HepG2 (cell line): ENCODE data around the gene MRPS7. TPM values are rescaled to one million over a fixed set of nuclear protein-coding genes. Genes with fewer than 3 reads are reported as not detected.

ENCODE experiments used
- CAMTA2 ChIP-seq: sonication (generic); formaldehyde crosslinking; IDR thresholded peaks from 2 replicates; pipeline ENCODE4 v1.4.0; 2020; ENCODE audit warnings: mild to moderate bottlenecking, missing genetic modification reagents, borderline replicate concordance
- EZH2 ChIP-seq: conservative IDR thresholded peaks from 2 replicates; pipeline ENCODE4 v1.6.1; 2012; ENCODE audit warnings: mild to moderate bottlenecking, low read depth, low read length, moderate library complexity
- ISX ChIP-seq: sonication (generic); formaldehyde crosslinking; conservative IDR thresholded peaks from 2 replicates; pipeline ENCODE4 v1.5.0; 2020; ENCODE audit warnings: missing genetic modification reagents
- KDM2A ChIP-seq: sonication (generic); formaldehyde crosslinking; IDR thresholded peaks from 2 replicates; pipeline ENCODE4 v1.4.0; 2020; ENCODE audit warnings: low read depth, missing genetic modification reagents, borderline replicate concordance
- MED8 ChIP-seq: sonication (generic); formaldehyde crosslinking; IDR thresholded peaks from 2 replicates; pipeline ENCODE4 v1.8.1; 2023; ENCODE audit warnings: mild to moderate bottlenecking, missing genetic modification reagents; ENCODE audit not compliant: insufficient replicate concordance
- MTF2 ChIP-seq: sonication (generic); formaldehyde crosslinking; IDR thresholded peaks from 2 replicates; pipeline ENCODE4 v1.5.0; 2020; ENCODE audit warnings: missing genetic modification reagents, borderline replicate concordance
- SNAI1 ChIP-seq: sonication (generic); formaldehyde crosslinking; IDR thresholded peaks from 2 replicates; pipeline ENCODE4 v1.5.0; 2020; ENCODE audit warnings: mild to moderate bottlenecking, missing genetic modification reagents, borderline replicate concordance
- SP2 ChIP-seq: sonication (generic); formaldehyde crosslinking; IDR thresholded peaks from 2 replicates; pipeline ENCODE4 v1.5.1; 2020; ENCODE audit warnings: mild to moderate bottlenecking, missing genetic modification reagents
- TBX2 ChIP-seq: sonication (generic); formaldehyde crosslinking; IDR thresholded peaks from 2 replicates; pipeline ENCODE4 v1.5.0; 2020; ENCODE audit warnings: missing genetic modification reagents, mild to moderate bottlenecking, borderline replicate concordance
- ZBTB1 ChIP-seq: sonication (generic); formaldehyde crosslinking; IDR thresholded peaks from 2 replicates; pipeline ENCODE4 v1.4.0; 2020; ENCODE audit warnings: missing genetic modification reagents, borderline replicate concordance
- ZNF552 ChIP-seq: sonication (generic); formaldehyde crosslinking; IDR thresholded peaks from 2 replicates; pipeline ENCODE4 v1.9.0; 2022; ENCODE audit warnings: missing genetic modification reagents, mild to moderate bottlenecking, borderline replicate concordance
- ZNF772 ChIP-seq: sonication (generic); formaldehyde crosslinking; IDR thresholded peaks from 2 replicates; pipeline ENCODE4 v1.5.0; 2020; ENCODE audit warnings: mild to moderate bottlenecking, missing genetic modification reagents
- ZNF782 ChIP-seq: sonication (generic); formaldehyde crosslinking; IDR thresholded peaks from 2 replicates; pipeline ENCODE4 v1.4.0; 2020; ENCODE audit warnings: missing genetic modification reagents, mild to moderate bottlenecking, borderline replicate concordance
- polyA plus RNA-seq, 8 experiments: library from polyadenylated mRNA; depleted of rRNA in 3 of 8; stranded (reverse) in 7 of 8; unstranded in 1 of 8; fragments of >200 nt; fragmentation: Illumina TruSeq in 4 of 8; extraction: Trizol in 4 of 8; gene quantifications; 2 replicates each; pipeline versions ENCODE4 v1.2.1 to v1.2.3, GENCODE V29; 2011 to 2016; ENCODE audit warnings: low read depth in 4 of 8, missing spikeins in 1 of 8, mixed read lengths in 1 of 8; ENCODE audit not compliant: insufficient read depth in 1 of 8
- total RNA-seq, 5 experiments: library from RNA; depleted of rRNA; stranded (reverse); fragments of >200 nt; fragmentation: Illumina TruSeq; extraction: Trizol; gene quantifications; 2 replicates each; pipeline ENCODE4 v1.2.3, GENCODE V29; 2016; ENCODE audit warnings: low read depth in 1 of 5
- TF ChIP-seq, protein P1 (sequence below): sonication (generic); formaldehyde crosslinking; IDR thresholded peaks from 2 replicates; pipeline ENCODE4 v1.8.0; 2022; ENCODE audit warnings: mild to moderate bottlenecking, missing genetic modification reagents, moderate library complexity
- TF ChIP-seq, protein P2 (sequence below): sonication (generic); formaldehyde crosslinking; IDR thresholded peaks from 2 replicates; pipeline ENCODE4 v1.5.0; 2020; ENCODE audit warnings: mild to moderate bottlenecking, missing genetic modification reagents, borderline replicate concordance
- TF ChIP-seq, protein P3 (sequence below): sonication (generic); formaldehyde crosslinking; IDR thresholded peaks from 2 replicates; pipeline ENCODE4 v1.8.1; 2023; ENCODE audit warnings: missing genetic modification reagents, inconsistent platforms, borderline replicate concordance

Gene MRPS7
- total and polyA plus RNA-seq, 2 of the 13 experiments (the other 11 are each of a cell fraction or from before 2014, with no cell fraction given): 97.0 to 162 TPM

DNA sequence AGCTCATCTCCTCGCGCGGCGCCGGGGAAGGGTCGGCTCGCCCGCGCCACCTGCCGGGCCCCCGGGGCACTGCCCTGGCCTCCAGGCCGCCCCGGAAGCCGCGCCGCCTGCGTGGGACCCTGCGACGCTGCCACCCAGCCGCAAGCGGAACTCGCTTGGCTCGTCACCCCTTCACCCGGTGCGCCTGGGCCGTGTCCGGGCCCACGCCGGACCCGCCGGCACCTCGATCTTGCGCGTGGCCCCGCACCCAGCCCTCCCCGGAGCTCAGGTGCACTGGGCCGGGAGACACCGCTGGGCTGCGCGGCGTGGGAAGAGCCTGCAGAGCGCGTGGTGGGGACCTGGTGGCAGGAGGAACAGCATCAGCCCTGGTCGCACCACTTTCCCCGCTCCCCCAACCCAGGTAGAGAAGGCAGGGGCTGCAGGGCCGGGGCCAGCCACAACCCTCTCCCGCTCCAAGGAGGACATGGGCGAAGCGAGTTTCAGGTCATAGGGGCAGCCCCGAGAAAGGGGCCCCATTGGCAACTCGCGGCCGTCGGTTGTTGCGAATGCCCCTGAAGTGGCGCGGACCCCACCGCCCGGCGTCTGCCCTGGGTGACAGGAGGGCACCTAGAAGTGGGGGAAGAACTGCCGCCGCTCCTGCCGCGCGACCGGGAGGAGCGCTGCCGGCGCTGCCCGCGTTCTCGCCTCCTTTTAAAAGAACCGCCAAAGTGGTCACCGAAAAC is 9.7 kb downstream of the MRPS7 start (continued):
- TF ChIP-seq, protein P1, sequence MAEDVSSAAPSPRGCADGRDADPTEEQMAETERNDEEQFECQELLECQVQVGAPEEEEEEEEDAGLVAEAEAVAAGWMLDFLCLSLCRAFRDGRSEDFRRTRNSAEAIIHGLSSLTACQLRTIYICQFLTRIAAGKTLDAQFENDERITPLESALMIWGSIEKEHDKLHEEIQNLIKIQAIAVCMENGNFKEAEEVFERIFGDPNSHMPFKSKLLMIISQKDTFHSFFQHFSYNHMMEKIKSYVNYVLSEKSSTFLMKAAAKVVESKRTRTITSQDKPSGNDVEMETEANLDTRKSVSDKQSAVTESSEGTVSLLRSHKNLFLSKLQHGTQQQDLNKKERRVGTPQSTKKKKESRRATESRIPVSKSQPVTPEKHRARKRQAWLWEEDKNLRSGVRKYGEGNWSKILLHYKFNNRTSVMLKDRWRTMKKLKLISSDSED (CRISPR knock-in tag): peak; percentile 30; the same call in 1 of the 2 replicates
- TF ChIP-seq, protein P2, sequence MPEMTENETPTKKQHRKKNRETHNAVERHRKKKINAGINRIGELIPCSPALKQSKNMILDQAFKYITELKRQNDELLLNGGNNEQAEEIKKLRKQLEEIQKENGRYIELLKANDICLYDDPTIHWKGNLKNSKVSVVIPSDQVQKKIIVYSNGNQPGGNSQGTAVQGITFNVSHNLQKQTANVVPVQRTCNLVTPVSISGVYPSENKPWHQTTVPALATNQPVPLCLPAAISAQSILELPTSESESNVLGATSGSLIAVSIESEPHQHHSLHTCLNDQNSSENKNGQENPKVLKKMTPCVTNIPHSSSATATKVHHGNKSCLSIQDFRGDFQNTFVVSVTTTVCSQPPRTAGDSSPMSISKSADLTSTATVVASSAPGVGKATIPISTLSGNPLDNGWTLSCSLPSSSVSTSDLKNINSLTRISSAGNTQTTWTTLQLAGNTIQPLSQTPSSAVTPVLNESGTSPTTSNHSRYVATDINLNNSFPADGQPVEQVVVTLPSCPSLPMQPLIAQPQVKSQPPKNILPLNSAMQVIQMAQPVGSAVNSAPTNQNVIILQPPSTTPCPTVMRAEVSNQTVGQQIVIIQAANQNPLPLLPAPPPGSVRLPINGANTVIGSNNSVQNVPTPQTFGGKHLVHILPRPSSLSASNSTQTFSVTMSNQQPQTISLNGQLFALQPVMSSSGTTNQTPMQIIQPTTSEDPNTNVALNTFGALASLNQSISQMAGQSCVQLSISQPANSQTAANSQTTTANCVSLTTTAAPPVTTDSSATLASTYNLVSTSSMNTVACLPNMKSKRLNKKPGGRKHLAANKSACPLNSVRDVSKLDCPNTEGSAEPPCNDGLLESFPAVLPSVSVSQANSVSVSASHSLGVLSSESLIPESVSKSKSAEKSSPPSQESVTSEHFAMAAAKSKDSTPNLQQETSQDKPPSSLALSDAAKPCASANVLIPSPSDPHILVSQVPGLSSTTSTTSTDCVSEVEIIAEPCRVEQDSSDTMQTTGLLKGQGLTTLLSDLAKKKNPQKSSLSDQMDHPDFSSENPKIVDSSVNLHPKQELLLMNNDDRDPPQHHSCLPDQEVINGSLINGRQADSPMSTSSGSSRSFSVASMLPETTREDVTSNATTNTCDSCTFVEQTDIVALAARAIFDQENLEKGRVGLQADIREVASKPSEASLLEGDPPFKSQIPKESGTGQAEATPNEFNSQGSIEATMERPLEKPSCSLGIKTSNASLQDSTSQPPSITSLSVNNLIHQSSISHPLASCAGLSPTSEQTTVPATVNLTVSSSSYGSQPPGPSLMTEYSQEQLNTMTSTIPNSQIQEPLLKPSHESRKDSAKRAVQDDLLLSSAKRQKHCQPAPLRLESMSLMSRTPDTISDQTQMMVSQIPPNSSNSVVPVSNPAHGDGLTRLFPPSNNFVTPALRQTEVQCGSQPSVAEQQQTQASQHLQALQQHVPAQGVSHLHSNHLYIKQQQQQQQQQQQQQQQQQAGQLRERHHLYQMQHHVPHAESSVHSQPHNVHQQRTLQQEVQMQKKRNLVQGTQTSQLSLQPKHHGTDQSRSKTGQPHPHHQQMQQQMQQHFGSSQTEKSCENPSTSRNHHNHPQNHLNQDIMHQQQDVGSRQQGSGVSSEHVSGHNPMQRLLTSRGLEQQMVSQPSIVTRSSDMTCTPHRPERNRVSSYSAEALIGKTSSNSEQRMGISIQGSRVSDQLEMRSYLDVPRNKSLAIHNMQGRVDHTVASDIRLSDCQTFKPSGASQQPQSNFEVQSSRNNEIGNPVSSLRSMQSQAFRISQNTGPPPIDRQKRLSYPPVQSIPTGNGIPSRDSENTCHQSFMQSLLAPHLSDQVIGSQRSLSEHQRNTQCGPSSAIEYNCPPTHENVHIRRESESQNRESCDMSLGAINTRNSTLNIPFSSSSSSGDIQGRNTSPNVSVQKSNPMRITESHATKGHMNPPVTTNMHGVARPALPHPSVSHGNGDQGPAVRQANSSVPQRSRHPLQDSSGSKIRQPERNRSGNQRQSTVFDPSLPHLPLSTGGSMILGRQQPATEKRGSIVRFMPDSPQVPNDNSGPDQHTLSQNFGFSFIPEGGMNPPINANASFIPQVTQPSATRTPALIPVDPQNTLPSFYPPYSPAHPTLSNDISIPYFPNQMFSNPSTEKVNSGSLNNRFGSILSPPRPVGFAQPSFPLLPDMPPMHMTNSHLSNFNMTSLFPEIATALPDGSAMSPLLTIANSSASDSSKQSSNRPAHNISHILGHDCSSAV: no peak
- TF ChIP-seq EZH2 (no peak), CAMTA2 (peak; percentile 95), SNAI1 (CRISPR knock-in tag) (no peak), ZNF552 (CRISPR knock-in tag) (0 out of 2 replicates have a peak, but pooled peaks have one; percentile 16), ZNF782 (CRISPR knock-in tag) (peak; percentile 91; the same call in 1 of the 2 replicates), MED8 (CRISPR knock-in tag) (peak; percentile 88), ISX (CRISPR knock-in tag) (no peak), MTF2 (CRISPR knock-in tag) (no peak), ZBTB1 (CRISPR knock-in tag) (no peak), KDM2A (CRISPR knock-in tag) (peak; percentile 94), TBX2 (CRISPR knock-in tag) (peak; percentile 35), ZNF772 (peak; percentile 46; the same call in 1 of the 2 replicates), SP2 (CRISPR knock-in tag) (0 out of 2 replicates have a peak, but pooled peaks have one; percentile 29)
- TF ChIP-seq, protein P3, sequence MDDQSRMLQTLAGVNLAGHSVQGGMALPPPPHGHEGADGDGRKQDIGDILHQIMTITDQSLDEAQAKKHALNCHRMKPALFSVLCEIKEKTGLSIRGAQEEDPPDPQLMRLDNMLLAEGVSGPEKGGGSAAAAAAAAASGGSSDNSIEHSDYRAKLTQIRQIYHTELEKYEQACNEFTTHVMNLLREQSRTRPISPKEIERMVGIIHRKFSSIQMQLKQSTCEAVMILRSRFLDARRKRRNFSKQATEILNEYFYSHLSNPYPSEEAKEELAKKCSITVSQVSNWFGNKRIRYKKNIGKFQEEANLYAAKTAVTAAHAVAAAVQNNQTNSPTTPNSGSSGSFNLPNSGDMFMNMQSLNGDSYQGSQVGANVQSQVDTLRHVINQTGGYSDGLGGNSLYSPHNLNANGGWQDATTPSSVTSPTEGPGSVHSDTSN (CRISPR knock-in tag): no peak
